ENCODE results near the gene STAM2. TPM values are rescaled to one million over a fixed set of nuclear protein-coding genes. Genes with fewer than 3 reads are reported as not detected.

The STAM2 gene
- total RNA-seq, 2 donors from 2014 or later = 30.6 to 42.0 TPM

DNA sequence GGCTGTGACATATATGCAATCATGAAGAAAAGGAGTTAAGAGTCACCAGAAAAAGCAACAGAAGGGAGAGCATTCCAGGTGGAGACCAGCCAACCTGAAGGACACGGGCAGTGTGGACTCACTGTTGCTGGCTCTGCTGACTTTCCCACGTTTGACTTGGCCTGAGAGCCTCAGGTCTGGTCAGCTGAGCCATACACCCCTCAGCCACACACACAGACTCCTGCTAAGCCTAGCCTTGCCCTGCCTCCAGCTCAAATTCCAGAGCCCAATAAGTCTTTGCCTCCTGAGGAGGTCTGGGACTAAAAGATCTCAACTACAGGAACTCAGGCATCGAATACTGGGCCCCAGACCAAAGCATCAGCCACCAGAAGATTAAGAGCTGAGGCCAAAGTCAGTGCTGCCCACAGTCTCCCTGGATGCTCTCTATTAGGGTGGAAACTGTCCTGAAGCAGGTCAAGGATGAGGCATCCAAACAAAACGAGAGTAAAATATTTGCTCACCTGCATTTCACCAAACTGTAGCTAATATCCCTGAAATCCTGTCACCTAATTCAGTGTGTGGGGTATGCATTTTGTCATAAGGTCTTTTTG, 100.0 kb downstream of the STAM2 start:
- Histone ChIP-seq H3K9me3 (no peaks in the 10 kb centered on the region), H3K4me1 (no peaks in the 10 kb centered on the region), H3K27me3 (no peaks in the 10 kb centered on the region), H3K27ac (no peak overlapping the region), H3K4me3 (no peak overlapping the region), H3K36me3 (no peaks in the 10 kb centered on the region), H3K9ac (ENCODE audit: low read depth in 2 of 2, low read length in 2 of 2) (no peak overlapping the region)
- TF ChIP-seq, protein P1, sequence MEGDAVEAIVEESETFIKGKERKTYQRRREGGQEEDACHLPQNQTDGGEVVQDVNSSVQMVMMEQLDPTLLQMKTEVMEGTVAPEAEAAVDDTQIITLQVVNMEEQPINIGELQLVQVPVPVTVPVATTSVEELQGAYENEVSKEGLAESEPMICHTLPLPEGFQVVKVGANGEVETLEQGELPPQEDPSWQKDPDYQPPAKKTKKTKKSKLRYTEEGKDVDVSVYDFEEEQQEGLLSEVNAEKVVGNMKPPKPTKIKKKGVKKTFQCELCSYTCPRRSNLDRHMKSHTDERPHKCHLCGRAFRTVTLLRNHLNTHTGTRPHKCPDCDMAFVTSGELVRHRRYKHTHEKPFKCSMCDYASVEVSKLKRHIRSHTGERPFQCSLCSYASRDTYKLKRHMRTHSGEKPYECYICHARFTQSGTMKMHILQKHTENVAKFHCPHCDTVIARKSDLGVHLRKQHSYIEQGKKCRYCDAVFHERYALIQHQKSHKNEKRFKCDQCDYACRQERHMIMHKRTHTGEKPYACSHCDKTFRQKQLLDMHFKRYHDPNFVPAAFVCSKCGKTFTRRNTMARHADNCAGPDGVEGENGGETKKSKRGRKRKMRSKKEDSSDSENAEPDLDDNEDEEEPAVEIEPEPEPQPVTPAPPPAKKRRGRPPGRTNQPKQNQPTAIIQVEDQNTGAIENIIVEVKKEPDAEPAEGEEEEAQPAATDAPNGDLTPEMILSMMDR (IDR thresholded peaks at IDR 0.05) = no peak
- no peak for DNase-seq
- intact Hi-C loops (cut with DNase I) = no loop called here

DNA sequence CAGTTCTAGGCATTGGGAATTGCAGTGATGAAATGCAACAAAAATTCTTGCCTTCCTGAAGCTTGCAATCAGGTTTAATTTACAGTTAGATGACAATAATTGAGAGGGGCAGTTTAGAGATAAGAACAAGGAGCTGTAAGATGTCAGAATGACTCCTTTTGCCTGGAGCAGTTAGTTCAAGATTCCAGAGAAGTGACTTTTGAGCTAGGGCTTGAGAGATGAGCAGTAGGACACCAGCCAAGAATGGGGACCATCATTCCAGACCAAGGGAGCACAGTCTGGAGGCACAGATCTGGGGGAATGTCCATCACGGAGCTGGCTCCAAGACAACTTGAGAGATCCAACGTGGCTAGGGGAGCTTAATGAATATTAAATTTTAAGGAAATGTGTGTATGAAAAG, 103.6 kb downstream of the STAM2 start:
- intact Hi-C loops (cut with DNase I) = no loop called here
- H3K4me1 ChIP-seq = no peaks in the 10 kb centered on the region
- no peaks in the 10 kb centered on the region for H3K36me3 ChIP-seq
- DNase-seq = no peak
- H3K9ac ChIP-seq (ENCODE audit: low read depth in 2 of 2, low read length in 2 of 2) = no peak overlapping the region
- TF ChIP-seq, protein P1 (IDR thresholded peaks at IDR 0.05) = no peak
- H3K27ac ChIP-seq = no peak overlapping the region
- H3K27me3 ChIP-seq = no peaks in the 10 kb centered on the region
- no peak overlapping the region for H3K4me3 ChIP-seq
- no peaks in the 10 kb centered on the region for H3K9me3 ChIP-seq

DNA sequence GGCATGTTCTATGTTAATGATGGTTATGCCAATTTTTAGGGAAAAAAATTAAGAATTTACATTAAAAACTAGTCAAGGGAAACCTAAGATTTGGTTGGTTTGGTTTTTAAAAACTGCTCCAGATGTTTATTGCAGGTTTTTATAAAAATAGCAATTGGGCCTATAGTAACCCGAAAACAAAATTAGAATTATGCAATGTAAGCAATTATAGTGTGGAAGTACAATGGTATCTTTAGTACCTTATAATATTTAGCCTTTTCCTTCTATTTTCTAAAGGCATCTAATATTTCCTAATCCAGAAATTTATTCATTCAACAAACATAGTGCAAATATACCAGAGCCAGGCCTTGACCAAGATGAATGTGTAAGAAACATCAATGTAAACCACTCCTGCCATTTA, 104.0 kb downstream of the STAM2 start:
- Histone ChIP-seq H3K27me3 (no peaks in the 10 kb centered on the region), H3K36me3 (no peaks in the 10 kb centered on the region)
- DNase-seq = no peak

DNA sequence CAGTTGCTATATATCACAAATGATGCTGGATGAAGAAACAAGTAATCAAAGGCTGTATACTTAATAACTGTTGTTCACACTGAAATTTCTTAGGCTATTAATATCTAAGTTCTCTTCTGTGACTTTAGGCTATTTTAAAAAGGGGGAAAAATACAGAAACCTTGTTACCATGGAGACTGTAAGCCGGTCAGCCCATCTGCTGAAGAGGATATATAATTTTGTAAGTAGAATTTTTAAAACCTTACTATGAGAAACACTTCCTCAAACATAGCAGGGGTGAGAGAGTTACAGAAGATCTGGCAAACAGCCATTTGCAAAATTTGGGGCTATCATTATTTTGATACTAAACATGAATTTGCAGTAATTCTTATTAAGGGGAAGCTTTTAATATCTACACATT, 104.5 kb downstream of the STAM2 start:
- DNase-seq = no peak
- no peak overlapping the region for H3K27ac ChIP-seq
- H3K9ac ChIP-seq (ENCODE audit: low read depth in 2 of 2, low read length in 2 of 2) = no peak overlapping the region
- H3K4me1 ChIP-seq = no peaks in the 10 kb centered on the region
- intact Hi-C loops (cut with DNase I) = no loop called here
- TF ChIP-seq, protein P1 (IDR thresholded peaks at IDR 0.05) = no peak
- H3K9me3 ChIP-seq = no peaks in the 10 kb centered on the region
- no peak overlapping the region for H3K4me3 ChIP-seq
- no peaks in the 10 kb centered on the region for H3K27me3 ChIP-seq
- no peaks in the 10 kb centered on the region for H3K36me3 ChIP-seq

More for the DNA sequence above, 104.0 kb downstream of the STAM2 start:
- Histone ChIP-seq H3K9me3 (no peaks in the 10 kb centered on the region), H3K4me1 (no peaks in the 10 kb centered on the region), H3K9ac (ENCODE audit: low read depth in 2 of 2, low read length in 2 of 2) (no peak overlapping the region), H3K27ac (no peak overlapping the region), H3K4me3 (no peak overlapping the region)
- intact Hi-C loops (cut with DNase I) = no loop called here
- TF ChIP-seq, protein P1 (IDR thresholded peaks at IDR 0.05) = no peak

DNA sequence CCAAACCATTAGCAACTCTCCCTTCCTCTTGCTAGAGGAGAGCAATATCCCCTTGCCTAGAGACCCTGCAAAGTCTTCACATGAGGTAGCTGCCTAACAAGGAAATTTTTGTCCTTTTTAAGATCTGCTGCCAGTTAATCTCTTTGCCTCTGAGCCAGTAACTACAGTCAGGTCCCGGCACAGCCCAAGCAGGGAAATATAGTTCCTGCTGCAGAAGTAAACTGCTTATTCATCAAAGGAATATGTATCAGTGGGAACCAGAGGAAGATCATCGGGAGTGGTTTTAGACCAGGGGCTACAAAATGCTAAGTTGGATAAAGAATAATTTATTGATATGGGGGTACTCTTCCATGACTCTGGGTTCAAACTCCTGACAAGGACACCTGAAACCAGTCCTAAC, 107.3 kb downstream of the STAM2 start:
- DNase-seq = no peak
- intact Hi-C loops (cut with DNase I) = no loop called here
- Histone ChIP-seq H3K27me3 (no peaks in the 10 kb centered on the region), H3K36me3 (no peaks in the 10 kb centered on the region), H3K4me1 (no peaks in the 10 kb centered on the region), H3K9me3 (no peaks in the 10 kb centered on the region), H3K4me3 (no peak overlapping the region), H3K9ac (ENCODE audit: low read depth in 2 of 2, low read length in 2 of 2) (no peak overlapping the region), H3K27ac (no peak overlapping the region)
- TF ChIP-seq, protein P1 (IDR thresholded peaks at IDR 0.05) = no peak
